Activated CD4-positive, alpha-beta T cell treated with anti-CD3 and anti-CD28 coated beads, Interleukin-2, amount 10 ng/mL, durations not matched to agents 7 days and 5 days (primary cell): ENCODE results near the gene CPB2. TPM values are rescaled to one million over a fixed set of nuclear protein-coding genes. Genes with fewer than 3 reads are reported as not detected.

ENCODE experiments used
- CTCF ChIA-PET: fragments of 350-600 bp; sonication (Branson Sonifier 250); formaldehyde crosslinking; loops from one replicate; lab custom pipeline; 2021; ENCODE audit warnings: antibody characterized with exemption; lab: Charles Lee
- POLR2A ChIA-PET: fragments of 350-600 bp; sonication (Branson Sonifier 250); formaldehyde crosslinking; loops from one replicate; lab custom pipeline; 2021; ENCODE audit warnings: antibody characterized with exemption; lab: Charles Lee
- DNase-seq: peaks from one replicate; pipeline ENCODE4 v3.0.0-alpha.2; 2020
- H3K27ac Mint-ChIP-seq: one replicate; pipeline ENCODE4 v1.8.0; 2021; ENCODE audit warnings: mild to moderate bottlenecking, moderate library complexity, mixed read lengths
- H3K27me3 Mint-ChIP-seq: one replicate; pipeline ENCODE4 v1.8.0; 2021; ENCODE audit warnings: mixed read lengths
- H3K36me3 Mint-ChIP-seq: one replicate; pipeline ENCODE4 v1.8.0; 2021; ENCODE audit warnings: low read depth, mixed read lengths
- H3K4me1 Mint-ChIP-seq: one replicate; pipeline ENCODE4 v1.8.0; 2021; ENCODE audit warnings: mixed read lengths
- H3K4me3 Mint-ChIP-seq: one replicate; pipeline ENCODE4 v1.8.0; 2021; ENCODE audit warnings: mild to moderate bottlenecking, moderate library complexity, mixed read lengths
- H3K9me3 Mint-ChIP-seq: one replicate; pipeline ENCODE4 v1.8.0; 2021; ENCODE audit warnings: mixed read lengths
- total RNA-seq, 2 experiments: library from RNA; stranded (reverse); gene quantifications; one replicate each; pipeline ENCODE4 v1.2.3, GENCODE V29; 2021

Gene CPB2
- total RNA-seq: not detected

- H3K4me3 Mint-ChIP-seq: no peak within 1 kb of the TSS
- peaks cover 9% of the 10 kb centered on the region for H3K27me3 Mint-ChIP-seq
- DNase-seq: no peak
- CTCF ChIA-PET: interaction anchor here (0.7 kb wide), 1 partner anchor 74 kb away, joined by 3 read pairs; no protein-coding TSS in a partner anchor
- POLR2A ChIA-PET: no interaction called here
- no peaks in the 10 kb centered on the region for H3K36me3 Mint-ChIP-seq
- no peak within 1 kb of the TSS for H3K27ac Mint-ChIP-seq
- no peaks in the 10 kb centered on the region for H3K9me3 Mint-ChIP-seq
- peaks cover 14% of the 10 kb centered on the region for H3K4me1 Mint-ChIP-seq
Measured at GRCh38 chr13:46104868-46105267, at the start of gene CPB2. CPB2 (minus strand) TSS chr13:46105033; CDS start chr13:46105009, 24 bp downstream.

- CTCF ChIA-PET: interaction anchor here (1.1 to 4.3 kb wide), 3 partner anchors 13 to 28 kb away, joined by 3 to 14 read pairs (median 5); no protein-coding TSS in a partner anchor
- H3K27me3 Mint-ChIP-seq: no peaks in the 10 kb centered on the region
- POLR2A ChIA-PET: interaction anchor here (1.2 kb wide), 1 partner anchor 14 kb away, joined by 4 read pairs; no protein-coding TSS in a partner anchor
- H3K4me1 Mint-ChIP-seq: peaks cover 46% of the 10 kb centered on the region
- no peak overlapping the region for H3K4me3 Mint-ChIP-seq
- no peak for DNase-seq
- no peaks in the 10 kb centered on the region for H3K9me3 Mint-ChIP-seq
- no peak overlapping the region for H3K27ac Mint-ChIP-seq
- peaks cover 88% of the 10 kb centered on the region for H3K36me3 Mint-ChIP-seq
Measured at GRCh38 chr13:46154136-46154801, 49.4 kb upstream of the CPB2 start.

GRCh38 chr13:46152627-46153328 lies 47.9 kb upstream of the CPB2 start:
- POLR2A ChIA-PET: interaction anchor here (0.6 kb wide), 1 partner anchor 22 kb away, joined by 5 read pairs; no protein-coding TSS in a partner anchor
- H3K4me1 Mint-ChIP-seq: peaks cover 35% of the 10 kb centered on the region
- CTCF ChIA-PET: interaction anchor here (0.6 to 5.6 kb wide), 4 partner anchors 6 to 137 kb away, joined by 3 to 31 read pairs (median 10); no protein-coding TSS in a partner anchor

GRCh38 chr13:46150134-46150693 lies 45.4 kb upstream of the CPB2 start:
- Mint-ChIP-seq H3K9me3 (no peaks in the 10 kb centered on the region), H3K27ac (peak overlapping the region; percentile 68), H3K36me3 (peaks cover 84% of the 10 kb centered on the region), H3K27me3 (no peaks in the 10 kb centered on the region), H3K4me1 (peaks cover 34% of the 10 kb centered on the region), H3K4me3 (no peak overlapping the region)
- ChIA-PET CTCF (interaction anchor here (0.6 to 5.6 kb wide), 5 partner anchors 9 to 225 kb away, joined by 3 to 31 read pairs (median 3); no protein-coding TSS in a partner anchor), POLR2A (no interaction called here)
- no peak for DNase-seq

More at GRCh38 chr13:46152627-46153328, 47.9 kb upstream of the CPB2 start:
- DNase-seq: no peak
- Mint-ChIP-seq H3K4me3 (no peak overlapping the region), H3K36me3 (peaks cover 82% of the 10 kb centered on the region), H3K9me3 (no peaks in the 10 kb centered on the region), H3K27me3 (no peaks in the 10 kb centered on the region), H3K27ac (no peak overlapping the region)

- H3K9me3 Mint-ChIP-seq: no peaks in the 10 kb centered on the region
- H3K27ac Mint-ChIP-seq: peak overlapping the region; percentile 77
- peaks cover 36% of the 10 kb centered on the region for H3K4me1 Mint-ChIP-seq
- peaks cover 84% of the 10 kb centered on the region for H3K36me3 Mint-ChIP-seq
- no peak overlapping the region for H3K4me3 Mint-ChIP-seq
- POLR2A ChIA-PET: no interaction called here
- H3K27me3 Mint-ChIP-seq: no peaks in the 10 kb centered on the region
- CTCF ChIA-PET: interaction anchor here (0.8 to 5.6 kb wide), 5 partner anchors 9 to 23 kb away, joined by 3 to 31 read pairs (median 4); no protein-coding TSS in a partner anchor
- no peak for DNase-seq
Measured at GRCh38 chr13:46149272-46150133, 44.7 kb upstream of the CPB2 start.

- CTCF ChIA-PET: no interaction called here
- Mint-ChIP-seq H3K4me3 (no peak overlapping the region), H3K9me3 (no peaks in the 10 kb centered on the region), H3K27me3 (no peaks in the 10 kb centered on the region), H3K36me3 (peaks cover 74% of the 10 kb centered on the region), H3K4me1 (peaks cover 23% of the 10 kb centered on the region), H3K27ac (no peak overlapping the region)
- POLR2A ChIA-PET: no interaction called here
- DNase-seq: no peak
Measured at GRCh38 chr13:46146898-46147297, 42.1 kb upstream of the CPB2 start.

GRCh38 chr13:46145950-46146349 lies 41.1 kb upstream of the CPB2 start:
- Mint-ChIP-seq H3K4me1 (peaks cover 21% of the 10 kb centered on the region), H3K4me3 (no peak overlapping the region), H3K27ac (no peak overlapping the region), H3K9me3 (no peaks in the 10 kb centered on the region), H3K27me3 (no peaks in the 10 kb centered on the region), H3K36me3 (peaks cover 74% of the 10 kb centered on the region)
- CTCF ChIA-PET: interaction anchor here (0.6 to 1.6 kb wide), 2 partner anchors 13 to 211 kb away, joined by 3 to 5 read pairs; no protein-coding TSS in a partner anchor
- POLR2A ChIA-PET: no interaction called here
- DNase-seq: no peak

GRCh38 chr13:46145135-46145534 lies 40.3 kb upstream of the CPB2 start:
- POLR2A ChIA-PET: no interaction called here
- peaks cover 74% of the 10 kb centered on the region for H3K36me3 Mint-ChIP-seq
- no peak for DNase-seq

GRCh38 chr13:46143184-46143701 lies 38.4 kb upstream of the CPB2 start:
- Mint-ChIP-seq H3K4me1 (peaks cover 16% of the 10 kb centered on the region), H3K36me3 (peaks cover 75% of the 10 kb centered on the region)
- CTCF ChIA-PET: interaction anchor here (0.5 to 2.9 kb wide), 6 partner anchors 11 to 34 kb away, joined by 3 to 9 read pairs (median 4); no protein-coding TSS in a partner anchor

More at GRCh38 chr13:46145135-46145534, 40.3 kb upstream of the CPB2 start:
- CTCF ChIA-PET: interaction anchor here (0.6 to 1.6 kb wide), 2 partner anchors 14 to 212 kb away, joined by 3 to 5 read pairs; no protein-coding TSS in a partner anchor
- no peaks in the 10 kb centered on the region for H3K9me3 Mint-ChIP-seq
- no peak overlapping the region for H3K27ac Mint-ChIP-seq
- no peaks in the 10 kb centered on the region for H3K27me3 Mint-ChIP-seq
- peaks cover 19% of the 10 kb centered on the region for H3K4me1 Mint-ChIP-seq
- H3K4me3 Mint-ChIP-seq: no peak overlapping the region

GRCh38 chr13:46142776-46143175 lies 37.9 kb upstream of the CPB2 start:
- Mint-ChIP-seq H3K27ac (no peak overlapping the region), H3K9me3 (no peaks in the 10 kb centered on the region)

More at GRCh38 chr13:46143184-46143701, 38.4 kb upstream of the CPB2 start:
- POLR2A ChIA-PET: no interaction called here
- Mint-ChIP-seq H3K27me3 (no peaks in the 10 kb centered on the region), H3K27ac (no peak overlapping the region), H3K9me3 (no peaks in the 10 kb centered on the region), H3K4me3 (no peak overlapping the region)
- DNase-seq: no peak

GRCh38 chr13:46140044-46140443 lies 35.2 kb upstream of the CPB2 start:
- POLR2A ChIA-PET: no interaction called here
- Mint-ChIP-seq H3K27me3 (no peaks in the 10 kb centered on the region), H3K36me3 (peaks cover 74% of the 10 kb centered on the region), H3K4me1 (peaks cover 18% of the 10 kb centered on the region), H3K9me3 (no peaks in the 10 kb centered on the region), H3K4me3 (no peak overlapping the region), H3K27ac (peak overlapping the region; percentile 31)
- no peak for DNase-seq
- CTCF ChIA-PET: interaction anchor here (1.1 to 1.2 kb wide), 2 partner anchors 11 to 20 kb away, joined by 4 read pairs; no protein-coding TSS in a partner anchor

More at GRCh38 chr13:46142776-46143175, 37.9 kb upstream of the CPB2 start:
- DNase-seq: no peak
- Mint-ChIP-seq H3K4me1 (peaks cover 16% of the 10 kb centered on the region), H3K27me3 (no peaks in the 10 kb centered on the region), H3K36me3 (peaks cover 75% of the 10 kb centered on the region), H3K4me3 (no peak overlapping the region)
- ChIA-PET CTCF (interaction anchor here (0.5 to 2.9 kb wide), 5 partner anchors 10 to 34 kb away, joined by 3 to 9 read pairs (median 4); no protein-coding TSS in a partner anchor), POLR2A (no interaction called here)
